Measurements from ENCODE around the gene LRRC70.

GRCh38 chr5:62536232-62536631, 42.4 kb upstream of the LRRC70 start:
- TF ChIP-seq CTCF (IDR thresholded peaks at IDR 0.05) = no peak
- no peak for TF ChIP-seq POLR2A (IDR thresholded peaks at IDR 0.05)

All from esophagus squamous epithelium (tissue), 4 donors.